GM21528 (cell line): ENCODE results near the gene CHI3L2.
"Not testable (repeated sequence)": the region's sequence is repeated elsewhere in the genome, so short reads cannot be mapped to it uniquely, and the experiment has no call there.

Experiments
- ATAC-seq: cut with Tn5 transposase; IDR thresholded peaks from one replicate; pipeline ENCODE4 v1.9.1; 2021; ENCODE audit warnings: mild to moderate bottlenecking, moderate library complexity; ENCODE audit not compliant: unreplicated experiment, low FRiP score

The CHI3L2 gene

GRCh38 chr1:111201275-111202090 lies 26.0 kb upstream of the CHI3L2 start:
- no peak for ATAC-seq

- no peak for ATAC-seq
These were observed 25.2 kb upstream of the CHI3L2 start for GRCh38 chr1:111202366-111202706.

- ATAC-seq = peak; percentile 1
These were observed 24.5 kb upstream of the CHI3L2 start for GRCh38 chr1:111202707-111203623.

- ATAC-seq = peak; percentile 39
These were observed 23.8 kb upstream of the CHI3L2 start for GRCh38 chr1:111203681-111204200.

GRCh38 chr1:111204201-111204982 lies 23.1 kb upstream of the CHI3L2 start:
- peak; percentile 70 for ATAC-seq

- no peak for ATAC-seq
These were observed 22.4 kb upstream of the CHI3L2 start for GRCh38 chr1:111204983-111205713.

- ATAC-seq = no peak
These were observed 21.8 kb upstream of the CHI3L2 start for GRCh38 chr1:111205714-111206050.

GRCh38 chr1:111208921-111209320 lies 18.6 kb upstream of the CHI3L2 start:
- ATAC-seq = no peak

- no peak for ATAC-seq
These were observed 17.9 kb upstream of the CHI3L2 start for GRCh38 chr1:111209622-111210021.

- no peak for ATAC-seq
These were observed 15.6 kb upstream of the CHI3L2 start for GRCh38 chr1:111211921-111212320.

- ATAC-seq = no peak
These were observed 14.7 kb upstream of the CHI3L2 start for GRCh38 chr1:111212634-111213335.

GRCh38 chr1:111213412-111213811 lies 14.1 kb upstream of the CHI3L2 start:
- no peak for ATAC-seq

- no peak for ATAC-seq
These were observed 13.3 kb upstream of the CHI3L2 start for GRCh38 chr1:111214074-111214801.

- no peak for ATAC-seq
These were observed 12.6 kb upstream of the CHI3L2 start for GRCh38 chr1:111214884-111215283.

GRCh38 chr1:111215285-111215684 lies 12.2 kb upstream of the CHI3L2 start:
- ATAC-seq = not testable (repeated sequence)

GRCh38 chr1:111216751-111217150 lies 10.8 kb upstream of the CHI3L2 start:
- no peak for ATAC-seq

GRCh38 chr1:111217183-111217910 lies 10.2 kb upstream of the CHI3L2 start:
- ATAC-seq = no peak
